ENCODE measurements around the gene NBDY.

NBDY gene

GRCh38 chrX:56786889-56787733 is 58.1 kb downstream of the NBDY start:
- DNase-seq, result no peak

GRCh38 chrX:56787734-56788152 is 58.7 kb downstream of the NBDY start:
- no peak for DNase-seq

GRCh38 chrX:56788229-56788628 is 59.2 kb downstream of the NBDY start:
- DNase-seq, result no peak

- no peak for DNase-seq
Measured at GRCh38 chrX:56788717-56789122, 59.7 kb downstream of the NBDY start.

GRCh38 chrX:56789518-56790070 is 60.6 kb downstream of the NBDY start:
- no peak for DNase-seq

GRCh38 chrX:56790778-56791177 is 61.7 kb downstream of the NBDY start:
- DNase-seq, result no peak

GRCh38 chrX:56791456-56791855 is 62.4 kb downstream of the NBDY start:
- no peak for DNase-seq

GRCh38 chrX:56792270-56793111 is 63.4 kb downstream of the NBDY start:
- peak; percentile 10 for DNase-seq

- DNase-seq, result no peak
Measured at GRCh38 chrX:56793112-56793430, 64.0 kb downstream of the NBDY start.

- peak; percentile 31 for DNase-seq
Measured at GRCh38 chrX:56793521-56794320, 64.7 kb downstream of the NBDY start.

GRCh38 chrX:56794404-56795230 is 65.6 kb downstream of the NBDY start:
- DNase-seq, result no peak

- DNase-seq, result no peak
Measured at GRCh38 chrX:56795309-56795868, 66.3 kb downstream of the NBDY start.

GRCh38 chrX:56796641-56797395 is 67.8 kb downstream of the NBDY start:
- no peak for DNase-seq

GRCh38 chrX:56797574-56798338 is 68.7 kb downstream of the NBDY start:
- DNase-seq, result no peak

GRCh38 chrX:56798339-56798711 is 69.3 kb downstream of the NBDY start:
- DNase-seq, result no peak

GRCh38 chrX:56798866-56799758 is 70.1 kb downstream of the NBDY start:
- no peak for DNase-seq

- DNase-seq, result no peak
Measured at GRCh38 chrX:56800307-56800706, 71.3 kb downstream of the NBDY start.

- no peak for DNase-seq
Measured at GRCh38 chrX:56800801-56801200, 71.8 kb downstream of the NBDY start.

GRCh38 chrX:56802428-56802827 is 73.4 kb downstream of the NBDY start:
- DNase-seq, result no peak
